Osteoblast (primary cell): ENCODE data around the gene SYNE3. TPM values are rescaled to one million over a fixed set of nuclear protein-coding genes. Genes with fewer than 3 reads are reported as not detected.

Experiments
- DNase-seq: peaks from one replicate; pipeline ENCODE4 v3.0.0; 2011; ENCODE audit warnings: low spot score, mixed read lengths; ENCODE audit not compliant: insufficient read length; ENCODE audit errors: missing footprints
- H2AFZ ChIP-seq: 2 replicates; pipeline ENCODE4 v1.6.0; 2011; ENCODE audit warnings: mild to moderate bottlenecking, low read length
- H3K27ac ChIP-seq: 2 replicates; pipeline ENCODE4 v1.5.1; 2011; ENCODE audit warnings: mild to moderate bottlenecking, low read depth, low read length, moderate library complexity
- H3K27me3 ChIP-seq: 2 replicates; pipeline ENCODE4 v1.6.0; 2012; ENCODE audit warnings: mild to moderate bottlenecking, control low read depth, inconsistent platforms, low read length, moderate library complexity; ENCODE audit not compliant: insufficient read depth
- H3K36me3 ChIP-seq: 2 replicates; pipeline ENCODE4 v1.5.1; 2011; ENCODE audit warnings: mild to moderate bottlenecking, low read length, control low read depth, moderate library complexity; ENCODE audit not compliant: insufficient read depth
- H3K4me1 ChIP-seq: 2 replicates; pipeline ENCODE4 v1.5.1; 2011; ENCODE audit warnings: mild to moderate bottlenecking, low read length, control low read depth, moderate library complexity; ENCODE audit not compliant: insufficient read depth
- H3K4me2 ChIP-seq: 2 replicates; pipeline ENCODE4 v1.6.0; 2011; ENCODE audit warnings: mild to moderate bottlenecking, low read length; ENCODE audit not compliant: insufficient read depth
- H3K4me3 ChIP-seq: fragments of 200-600 bp; sonication (generic); 3 replicates; pipeline ENCODE4 v1.5.1; 2012; ENCODE audit warnings: mild to moderate bottlenecking, low read length, inconsistent platforms; ENCODE audit not compliant: insufficient read depth
- H3K79me2 ChIP-seq: 2 replicates; pipeline ENCODE4 v1.6.0; 2012; ENCODE audit warnings: mild to moderate bottlenecking, low read length, control low read depth, inconsistent platforms; ENCODE audit not compliant: insufficient read depth
- H3K9me3 ChIP-seq: 2 replicates; pipeline ENCODE4 v1.5.1; 2011; ENCODE audit warnings: low read depth, low read length, control low read depth
- H4K20me1 ChIP-seq: 2 replicates; pipeline ENCODE4 v1.6.0; 2012; ENCODE audit warnings: mild to moderate bottlenecking, low read length, control low read depth; ENCODE audit not compliant: insufficient read depth
- CTCF ChIP-seq: IDR thresholded peaks from 2 replicates; pipeline ENCODE4 v1.5.1; 2011; ENCODE audit warnings: mild to moderate bottlenecking, low read depth, low read length, moderate library complexity; ENCODE audit errors: extremely low read depth
- total RNA-seq: library from RNA; depleted of rRNA; stranded (reverse); fragments of >200 nt; gene quantifications from 2 replicates; pipeline ENCODE4 v1.2.3, GENCODE V29; 2012

SYNE3 gene
- total RNA-seq, 1 donor: 23.9 TPM

DNA sequence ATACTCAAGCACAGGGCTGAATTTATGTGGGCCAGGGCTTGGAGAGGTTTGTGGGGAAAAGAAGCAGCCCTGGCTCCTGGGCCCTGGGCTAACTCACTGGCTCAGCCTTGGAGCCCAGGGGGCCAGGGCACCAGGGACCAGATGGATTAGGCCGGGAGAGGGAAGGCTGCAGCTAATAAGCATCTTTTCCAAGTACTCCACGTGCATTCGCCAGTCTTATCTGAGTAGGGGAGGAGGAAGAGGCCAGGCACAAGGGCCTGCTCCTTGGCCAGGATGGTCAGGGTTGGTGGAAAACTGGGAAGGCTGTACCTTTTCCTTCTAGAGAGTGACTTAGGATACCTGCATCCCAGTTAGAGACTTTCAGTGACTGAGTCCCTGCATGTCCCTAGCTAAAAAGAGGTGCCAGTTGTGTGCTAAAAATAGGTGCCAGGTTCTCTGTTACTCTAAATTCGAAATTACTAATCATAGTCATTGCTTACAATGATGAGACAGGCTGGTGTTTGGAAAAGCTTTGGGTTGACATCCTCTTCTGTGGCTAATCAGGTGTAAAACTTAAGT is 19.7 kb upstream of the SYNE3 start:
- Histone ChIP-seq H3K4me1 (peaks cover 41% of the 10 kb centered on the region), H3K4me2 (peak overlapping the region; percentile 88), H3K79me2 (peaks cover 87% of the 10 kb centered on the region), H3K36me3 (no peaks in the 10 kb centered on the region), H3K9me3 (no peaks in the 10 kb centered on the region), H4K20me1 (peaks cover 26% of the 10 kb centered on the region), H2AFZ (peak overlapping the region; percentile 77), H3K27me3 (no peaks in the 10 kb centered on the region), H3K4me3 (peak overlapping the region; percentile 81), H3K27ac (peak overlapping the region; percentile 67)
- no peak for TF ChIP-seq CTCF
- no peak for DNase-seq

- H3K27ac ChIP-seq: peak overlapping the region; percentile 67
- H3K36me3 ChIP-seq: no peaks in the 10 kb centered on the region
- H3K27me3 ChIP-seq: no peaks in the 10 kb centered on the region
- H3K4me3 ChIP-seq: peak overlapping the region; percentile 81
- peaks cover 48% of the 10 kb centered on the region for H3K4me1 ChIP-seq
- H2AFZ ChIP-seq: peak overlapping the region; percentile 77
- H4K20me1 ChIP-seq: peaks cover 33% of the 10 kb centered on the region
- H3K9me3 ChIP-seq: no peaks in the 10 kb centered on the region
- peaks cover 87% of the 10 kb centered on the region for H3K79me2 ChIP-seq
- H3K4me2 ChIP-seq: peak overlapping the region; percentile 88
- TF ChIP-seq CTCF: no peak
- DNase-seq: peak; percentile 82
Observed at GRCh38 chr14:95535226-95536021, 19.0 kb upstream of the SYNE3 start.

- H3K27me3 ChIP-seq: no peaks in the 10 kb centered on the region
- peak; percentile 100 for DNase-seq
- peaks cover 31% of the 10 kb centered on the region for H4K20me1 ChIP-seq
- no peak for TF ChIP-seq CTCF
- peak within 1 kb of the TSS; percentile 77 for H2AFZ ChIP-seq
- peak within 1 kb of the TSS; percentile 94 for H3K4me2 ChIP-seq
- peak within 1 kb of the TSS; percentile 94 for H3K27ac ChIP-seq
- peak within 1 kb of the TSS; percentile 81 for H3K4me3 ChIP-seq
- H3K4me1 ChIP-seq: peaks cover 50% of the 10 kb centered on the region
- no peaks in the 10 kb centered on the region for H3K9me3 ChIP-seq
- H3K79me2 ChIP-seq: peaks cover 88% of the 10 kb centered on the region
- H3K36me3 ChIP-seq: no peaks in the 10 kb centered on the region
Observed at GRCh38 chr14:95534299-95535225, 18.1 kb upstream of the SYNE3 start, which contains the start of gene GLRX5. TSS of gene GLRX5 (plus strand) at chr14:95535050. CDS start at chr14:95535090, 40 bp downstream.
